IMR-90 (cell line): ENCODE data around the gene ACKR4.

Experiments
- CEBPB ChIP-seq: IDR thresholded peaks from 2 replicates; pipeline ENCODE4 v1.6.1; 2012; ENCODE audit warnings: low read depth, low read length, improper control_type of control experiment
- CTCF ChIP-seq: conservative IDR thresholded peaks from 2 replicates; pipeline ENCODE4 v1.5.1; 2012; ENCODE audit warnings: mild to moderate bottlenecking, low read depth, low read length, improper control_type of control experiment
- MAFK ChIP-seq: IDR thresholded peaks from 2 replicates; pipeline ENCODE4 v1.6.1; 2012; ENCODE audit warnings: low read depth, low read length, improper control_type of control experiment
- POLR2A ChIP-seq: IDR thresholded peaks from 2 replicates; pipeline ENCODE4 v1.6.1; 2012; ENCODE audit warnings: mild to moderate bottlenecking, low read depth, low read length
- RAD21 ChIP-seq: IDR thresholded peaks from 2 replicates; pipeline ENCODE4 v1.6.1; 2012; ENCODE audit warnings: low read length, improper control_type of control experiment
- RFX5 ChIP-seq: IDR thresholded peaks from 2 replicates; pipeline ENCODE4 v1.8.0; 2012; ENCODE audit warnings: low read depth, mild to moderate bottlenecking, low read length, moderate library complexity

- TF ChIP-seq RAD21 (no peak), CEBPB (no peak), MAFK (no peak), CTCF (no peak), POLR2A (no peak), RFX5 (no peak)
These were observed 53.1 kb downstream of the ACKR4 start for GRCh38 chr3:132650153-132650552.
